ENCODE measurements around the gene PACC1. TPM values are rescaled to one million over a fixed set of nuclear protein-coding genes. Genes with fewer than 3 reads are reported as not detected.

Gene PACC1
- 6.2 and 9.6 TPM in 2 replicates for total RNA-seq

GRCh38 chr1:212414328-212415106, at the start of gene PACC1:
Gene PACC1 (minus strand): TSS chr1:212414886. CDS start chr1:212414757, 129 bp downstream.

GRCh38 chr1:212432661-212433576, 18.2 kb upstream of the PACC1 start, which contains the start of gene NENF:
Gene NENF (plus strand): TSS chr1:212432920. CDS start chr1:212432944, 24 bp downstream.

Small RNA genes lying within 50 kb of the gene (small RNA-seq; reads per million reads assigned to genes)
- not detected for gene SNORA16B

Other genes with a start within 250 kb of the PACC1 start
- 25.4 and 28.9 TPM in 2 replicates for gene PPP2R5A, start 129.5 kb downstream of the PACC1 start, total RNA-seq
- 27.8 and 36.0 TPM in 2 replicates for gene NENF, start 18.0 kb upstream of the PACC1 start, total RNA-seq
- 1.2 and 3.3 TPM in 2 replicates for gene ATF3, start 193.9 kb upstream of the PACC1 start, total RNA-seq

All from subcutaneous preadipocyte (primary cell).